IMR-90 (cell line): ENCODE measurements around the gene CDK1.

Experiments used
- ELK1 ChIP-seq: fragments of 150-350 bp; IDR thresholded peaks from 2 replicates; pipeline ENCODE4 v1.6.1; 2016; ENCODE audit warnings: low read depth, mild to moderate bottlenecking, low read length, moderate library complexity, borderline replicate concordance
- TF ChIP-seq, protein P1 (sequence below): conservative IDR thresholded peaks from 2 replicates; pipeline ENCODE4 v1.5.1; 2012; ENCODE audit warnings: mild to moderate bottlenecking, low read depth, low read length, improper control_type of control experiment

DNA sequence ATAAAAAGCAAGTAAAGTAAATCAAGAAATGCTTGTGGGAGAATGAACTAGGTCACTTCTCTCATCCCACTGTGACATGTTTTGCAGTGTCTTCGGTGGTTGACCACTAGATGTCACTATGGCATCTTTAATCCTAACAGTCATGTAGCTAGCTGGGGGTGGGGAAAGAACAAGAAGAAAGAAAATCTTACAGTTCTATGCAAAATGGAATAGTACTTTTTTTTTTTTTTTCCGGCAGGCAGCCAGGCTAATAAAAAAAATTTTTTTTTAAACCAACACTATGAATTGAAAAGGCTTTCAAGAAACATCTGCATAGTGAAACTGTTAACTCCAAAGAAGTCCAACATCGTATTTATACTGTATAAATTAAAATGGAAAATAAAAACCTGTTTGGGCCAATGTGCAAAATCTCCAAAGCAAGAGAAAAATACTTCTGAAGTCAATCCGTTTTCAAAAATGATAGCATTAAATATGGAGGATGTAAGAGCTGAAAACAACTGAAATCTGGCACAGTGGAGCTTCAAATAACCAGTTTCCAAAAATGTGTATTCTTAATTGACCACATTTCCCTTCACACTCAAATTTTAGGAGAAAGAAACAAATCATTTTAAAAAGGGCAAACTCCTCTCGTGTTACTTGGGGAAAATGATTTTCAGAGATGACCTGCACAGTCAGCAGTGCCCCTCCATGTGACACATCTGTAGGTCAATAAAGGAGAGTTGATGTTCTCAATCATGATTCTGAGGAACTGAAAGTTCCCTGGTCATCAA, 38.5 kb downstream of the CDK1 start:
- no peak for TF ChIP-seq ELK1
- TF ChIP-seq, protein P1, sequence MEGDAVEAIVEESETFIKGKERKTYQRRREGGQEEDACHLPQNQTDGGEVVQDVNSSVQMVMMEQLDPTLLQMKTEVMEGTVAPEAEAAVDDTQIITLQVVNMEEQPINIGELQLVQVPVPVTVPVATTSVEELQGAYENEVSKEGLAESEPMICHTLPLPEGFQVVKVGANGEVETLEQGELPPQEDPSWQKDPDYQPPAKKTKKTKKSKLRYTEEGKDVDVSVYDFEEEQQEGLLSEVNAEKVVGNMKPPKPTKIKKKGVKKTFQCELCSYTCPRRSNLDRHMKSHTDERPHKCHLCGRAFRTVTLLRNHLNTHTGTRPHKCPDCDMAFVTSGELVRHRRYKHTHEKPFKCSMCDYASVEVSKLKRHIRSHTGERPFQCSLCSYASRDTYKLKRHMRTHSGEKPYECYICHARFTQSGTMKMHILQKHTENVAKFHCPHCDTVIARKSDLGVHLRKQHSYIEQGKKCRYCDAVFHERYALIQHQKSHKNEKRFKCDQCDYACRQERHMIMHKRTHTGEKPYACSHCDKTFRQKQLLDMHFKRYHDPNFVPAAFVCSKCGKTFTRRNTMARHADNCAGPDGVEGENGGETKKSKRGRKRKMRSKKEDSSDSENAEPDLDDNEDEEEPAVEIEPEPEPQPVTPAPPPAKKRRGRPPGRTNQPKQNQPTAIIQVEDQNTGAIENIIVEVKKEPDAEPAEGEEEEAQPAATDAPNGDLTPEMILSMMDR = peak; percentile 91
